Cardiac muscle cell (in vitro differentiated cells and primary cell): ENCODE data around the gene CCDC194. TPM values are rescaled to one million over a fixed set of nuclear protein-coding genes. Genes with fewer than 3 reads are reported as not detected.

Source experiments
- DNase-seq, 2 donors: peaks; one replicate each; pipeline versions ENCODE4 v3.0.0 to v3.0.0-alpha.2; 2010 to 2017; ENCODE audit warnings: low read depth in 1 of 2, low spot score in 1 of 2
- H3K27ac ChIP-seq: fragments of 200-600 bp; sonication (generic); 2 replicates; pipeline ENCODE4 v1.5.1; 2016
- H3K27me3 ChIP-seq: fragments of 200-600 bp; sonication (generic); 2 replicates; pipeline ENCODE4 v1.6.0; 2016; ENCODE audit warnings: control low read depth
- H3K36me3 ChIP-seq: fragments of 200-600 bp; sonication (generic); 2 replicates; pipeline ENCODE4 v1.5.1; 2016; ENCODE audit warnings: control low read depth
- H3K4me1 ChIP-seq: fragments of 200-600 bp; sonication (generic); 2 replicates; pipeline ENCODE4 v1.8.1; 2017; ENCODE audit warnings: low read depth, mild to moderate bottlenecking, mixed run types
- H3K4me3 ChIP-seq: fragments of 200-600 bp; sonication (generic); 2 replicates; pipeline ENCODE4 v1.5.1; 2016; ENCODE audit warnings: mild to moderate bottlenecking
- H3K9me3 ChIP-seq: fragments of 200-600 bp; sonication (generic); 2 replicates; pipeline ENCODE4 v1.5.1; 2017; ENCODE audit warnings: low read depth, mild to moderate bottlenecking, control low read depth
- CTCF ChIP-seq: IDR thresholded peaks from 2 replicates; pipeline ENCODE4 v1.5.1; 2012; ENCODE audit warnings: low read depth, mild to moderate bottlenecking, low read length
- polyA plus RNA-seq: library from polyadenylated mRNA; unstranded; fragments of >200 nt; fragmentation: Nextera tagmentation; extraction: Ambion mirVana; gene quantifications from 2 replicates; pipeline ENCODE4 v1.2.1, GENCODE V29; 2016
- total RNA-seq: library from RNA; depleted of rRNA; stranded (reverse); fragments of >200 nt; gene quantifications from 2 replicates; pipeline ENCODE4 v1.2.3, GENCODE V29; 2016

CCDC194 gene
- total and polyA plus RNA-seq, 2 experiments from 2014 or later = 2.2 to 2.3 TPM

- Histone ChIP-seq H3K27me3 (no peaks in the 10 kb centered on the region), H3K4me1 (no peaks in the 10 kb centered on the region), H3K36me3 (no peaks in the 10 kb centered on the region), H3K27ac (no peak overlapping the region), H3K9me3 (no peaks in the 10 kb centered on the region), H3K4me3 (no peak overlapping the region)
- DNase-seq = no peak
- no peak for TF ChIP-seq CTCF
Measured at GRCh38 chr19:17359905-17360800, 33.8 kb downstream of the CCDC194 start.

GRCh38 chr19:17358395-17358794 lies 35.6 kb downstream of the CCDC194 start:
- no peak for DNase-seq
- no peak overlapping the region for H3K4me3 ChIP-seq
- H3K36me3 ChIP-seq = no peaks in the 10 kb centered on the region
- H3K27ac ChIP-seq = no peak overlapping the region
- H3K27me3 ChIP-seq = no peaks in the 10 kb centered on the region
- H3K9me3 ChIP-seq = no peaks in the 10 kb centered on the region
- H3K4me1 ChIP-seq = no peaks in the 10 kb centered on the region
- no peak for TF ChIP-seq CTCF

GRCh38 chr19:17357724-17358123 lies 36.3 kb downstream of the CCDC194 start:
- no peak overlapping the region for H3K4me3 ChIP-seq
- no peaks in the 10 kb centered on the region for H3K27me3 ChIP-seq
- H3K9me3 ChIP-seq = no peaks in the 10 kb centered on the region
- H3K27ac ChIP-seq = no peak overlapping the region
- TF ChIP-seq CTCF = no peak
- H3K36me3 ChIP-seq = no peaks in the 10 kb centered on the region
- H3K4me1 ChIP-seq = no peaks in the 10 kb centered on the region
- DNase-seq = no peak

- no peak for DNase-seq
- Histone ChIP-seq H3K4me3 (no peak overlapping the region), H3K27ac (no peak overlapping the region), H3K27me3 (no peaks in the 10 kb centered on the region), H3K9me3 (no peaks in the 10 kb centered on the region), H3K36me3 (no peaks in the 10 kb centered on the region), H3K4me1 (no peaks in the 10 kb centered on the region)
- no peak for TF ChIP-seq CTCF
Measured at GRCh38 chr19:17357078-17357666, 36.8 kb downstream of the CCDC194 start.

- Histone ChIP-seq H3K4me1 (no peaks in the 10 kb centered on the region), H3K36me3 (no peaks in the 10 kb centered on the region), H3K27me3 (no peaks in the 10 kb centered on the region), H3K9me3 (no peaks in the 10 kb centered on the region), H3K4me3 (no peak overlapping the region), H3K27ac (no peak overlapping the region)
- TF ChIP-seq CTCF = no peak
- DNase-seq = no peak
Measured at GRCh38 chr19:17353386-17353785, 40.6 kb downstream of the CCDC194 start.
